Gastrocnemius medialis (tissue), 4 donors: ENCODE results near the gene NAP1L2.

Experiments used
- POLR2A ChIP-seq, 2 donors: fragments of 450-650 bp; IDR thresholded peaks; one replicate each; pipeline ENCODE4 v1.6.1; 2017; ENCODE audit warnings: antibody characterized with exemption in 2 of 2, mild to moderate bottlenecking in 2 of 2, moderate library complexity in 2 of 2
- TF ChIP-seq, protein P1 (sequence below), 5 experiments: fragments of 450-650 bp in 3 of 5; fragments of 200-600 bp in 2 of 5; sonication (generic) in 2 of 5; IDR thresholded peaks in 4 of 5; conservative IDR thresholded peaks in 1 of 5; 1 replicate in 4 of 5; 2 replicates in 1 of 5; pipeline ENCODE4 v1.5.1; 2016 to 2019; ENCODE audit warnings: antibody characterized with exemption in 5 of 5, mild to moderate bottlenecking in 3 of 5, moderate library complexity in 3 of 5

- TF ChIP-seq, protein P1, sequence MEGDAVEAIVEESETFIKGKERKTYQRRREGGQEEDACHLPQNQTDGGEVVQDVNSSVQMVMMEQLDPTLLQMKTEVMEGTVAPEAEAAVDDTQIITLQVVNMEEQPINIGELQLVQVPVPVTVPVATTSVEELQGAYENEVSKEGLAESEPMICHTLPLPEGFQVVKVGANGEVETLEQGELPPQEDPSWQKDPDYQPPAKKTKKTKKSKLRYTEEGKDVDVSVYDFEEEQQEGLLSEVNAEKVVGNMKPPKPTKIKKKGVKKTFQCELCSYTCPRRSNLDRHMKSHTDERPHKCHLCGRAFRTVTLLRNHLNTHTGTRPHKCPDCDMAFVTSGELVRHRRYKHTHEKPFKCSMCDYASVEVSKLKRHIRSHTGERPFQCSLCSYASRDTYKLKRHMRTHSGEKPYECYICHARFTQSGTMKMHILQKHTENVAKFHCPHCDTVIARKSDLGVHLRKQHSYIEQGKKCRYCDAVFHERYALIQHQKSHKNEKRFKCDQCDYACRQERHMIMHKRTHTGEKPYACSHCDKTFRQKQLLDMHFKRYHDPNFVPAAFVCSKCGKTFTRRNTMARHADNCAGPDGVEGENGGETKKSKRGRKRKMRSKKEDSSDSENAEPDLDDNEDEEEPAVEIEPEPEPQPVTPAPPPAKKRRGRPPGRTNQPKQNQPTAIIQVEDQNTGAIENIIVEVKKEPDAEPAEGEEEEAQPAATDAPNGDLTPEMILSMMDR (IDR thresholded peaks at IDR 0.05 in 4 of 5, conservative IDR thresholded peaks at IDR 0.05 in 1 of 5) = no peak
- no peak for TF ChIP-seq POLR2A (IDR thresholded peaks at IDR 0.05)
Observed at GRCh38 chrX:73215246-73215645, 595 bp upstream of the NAP1L2 start.
